GM12874 (cell line): Measurements from ENCODE around the gene CELF5.

Source experiments
- TF ChIP-seq, protein P1 (sequence below): IDR thresholded peaks from 2 replicates; pipeline ENCODE4 v1.5.1; 2011; ENCODE audit warnings: low read depth, mild to moderate bottlenecking, control low read depth, low read length, moderate library complexity; ENCODE audit not compliant: insufficient read depth

CELF5 gene

DNA sequence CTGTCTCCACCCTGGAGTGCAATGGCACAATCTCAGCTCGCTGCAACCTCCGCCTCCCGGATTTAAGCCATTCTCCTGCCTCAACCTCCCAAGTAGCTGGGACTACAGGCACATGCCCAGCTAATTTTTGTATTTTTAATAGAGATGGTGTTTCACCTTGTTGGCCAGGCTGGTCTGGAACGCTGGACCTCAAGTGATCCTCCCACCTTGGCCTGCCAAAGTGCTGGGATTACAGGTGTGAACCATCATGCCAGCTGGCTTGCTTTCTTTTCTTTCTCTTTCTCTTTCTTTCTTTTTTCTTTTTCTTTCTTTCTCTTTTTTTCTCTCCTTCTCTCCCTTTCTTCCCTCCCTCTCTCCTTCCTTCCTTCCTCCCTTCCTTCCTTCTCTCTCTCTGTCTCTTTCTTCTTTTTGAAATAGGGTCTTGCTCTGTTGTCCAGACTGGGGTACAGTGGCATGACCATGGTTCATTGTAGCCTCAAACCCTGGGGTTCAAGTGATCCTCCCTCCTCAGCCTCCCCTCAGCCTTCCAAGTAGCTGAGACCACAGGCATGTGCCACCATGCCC lies 108.6 kb downstream of the CELF5 start:
- TF ChIP-seq, protein P1, sequence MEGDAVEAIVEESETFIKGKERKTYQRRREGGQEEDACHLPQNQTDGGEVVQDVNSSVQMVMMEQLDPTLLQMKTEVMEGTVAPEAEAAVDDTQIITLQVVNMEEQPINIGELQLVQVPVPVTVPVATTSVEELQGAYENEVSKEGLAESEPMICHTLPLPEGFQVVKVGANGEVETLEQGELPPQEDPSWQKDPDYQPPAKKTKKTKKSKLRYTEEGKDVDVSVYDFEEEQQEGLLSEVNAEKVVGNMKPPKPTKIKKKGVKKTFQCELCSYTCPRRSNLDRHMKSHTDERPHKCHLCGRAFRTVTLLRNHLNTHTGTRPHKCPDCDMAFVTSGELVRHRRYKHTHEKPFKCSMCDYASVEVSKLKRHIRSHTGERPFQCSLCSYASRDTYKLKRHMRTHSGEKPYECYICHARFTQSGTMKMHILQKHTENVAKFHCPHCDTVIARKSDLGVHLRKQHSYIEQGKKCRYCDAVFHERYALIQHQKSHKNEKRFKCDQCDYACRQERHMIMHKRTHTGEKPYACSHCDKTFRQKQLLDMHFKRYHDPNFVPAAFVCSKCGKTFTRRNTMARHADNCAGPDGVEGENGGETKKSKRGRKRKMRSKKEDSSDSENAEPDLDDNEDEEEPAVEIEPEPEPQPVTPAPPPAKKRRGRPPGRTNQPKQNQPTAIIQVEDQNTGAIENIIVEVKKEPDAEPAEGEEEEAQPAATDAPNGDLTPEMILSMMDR: no peak

DNA sequence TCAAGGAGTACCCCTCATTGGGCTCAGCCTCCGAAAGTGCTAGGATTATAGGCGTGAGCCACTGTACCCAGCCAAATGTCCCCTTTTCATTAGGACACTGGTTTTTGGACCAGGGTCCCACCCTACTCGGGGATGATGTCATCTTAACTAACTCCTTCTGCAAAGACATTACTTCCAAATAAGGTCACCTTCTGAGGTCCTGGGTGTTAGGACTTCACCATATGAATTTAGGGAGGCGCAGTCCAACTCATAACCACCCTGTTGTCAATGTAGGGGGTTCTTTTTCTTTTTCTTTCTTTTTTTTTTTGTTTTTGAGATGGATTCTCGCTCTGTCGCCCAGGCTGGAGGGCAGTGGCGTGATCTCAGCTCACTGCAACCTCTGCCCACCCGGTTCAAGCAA lies 109.2 kb downstream of the CELF5 start:
- TF ChIP-seq, protein P1: no peak

DNA sequence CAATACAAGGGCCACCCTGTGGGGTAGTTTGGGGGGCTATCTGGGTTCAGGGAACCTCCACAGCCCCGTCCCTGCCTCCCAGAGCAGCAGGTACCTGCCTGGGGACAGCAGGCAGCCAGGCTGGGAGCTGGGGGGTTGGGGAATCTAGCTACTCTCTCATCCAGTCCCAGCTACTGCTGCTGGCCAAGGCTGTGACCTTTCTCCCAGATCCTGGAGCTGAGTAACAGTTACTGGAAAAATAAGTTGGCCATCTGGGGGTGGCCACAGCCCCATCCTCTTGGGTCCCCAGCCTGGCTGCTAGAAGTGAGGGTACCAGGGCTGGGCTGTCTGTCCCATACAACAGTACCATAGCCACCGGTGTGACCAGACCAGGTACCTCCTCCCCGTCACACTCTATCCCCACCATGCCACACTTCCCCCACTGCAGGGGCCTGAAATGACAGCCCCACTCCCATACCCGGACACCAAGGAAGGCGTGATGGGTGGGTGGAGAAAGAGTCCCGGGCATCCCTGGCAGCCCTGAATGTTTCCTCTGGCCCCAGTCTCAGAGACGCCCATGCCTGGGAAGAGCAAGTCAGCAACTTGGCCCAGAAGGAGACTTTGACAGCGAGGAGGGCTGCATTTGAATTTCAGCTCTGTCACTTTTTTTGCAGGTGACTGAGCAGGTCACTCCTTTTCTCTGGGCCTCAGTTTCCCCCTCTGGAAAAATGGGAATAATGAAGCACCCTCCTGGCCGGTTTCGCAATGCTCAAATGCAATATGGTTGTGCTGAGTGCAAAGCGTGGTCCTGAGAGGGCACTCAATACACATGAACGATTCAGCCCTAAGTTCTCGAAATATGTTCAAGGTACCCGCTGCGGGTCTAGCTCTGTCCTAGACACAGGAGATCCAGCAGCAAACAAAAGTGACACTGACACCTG lies 111.2 kb downstream of the CELF5 start:
- TF ChIP-seq, protein P1: no peak

DNA sequence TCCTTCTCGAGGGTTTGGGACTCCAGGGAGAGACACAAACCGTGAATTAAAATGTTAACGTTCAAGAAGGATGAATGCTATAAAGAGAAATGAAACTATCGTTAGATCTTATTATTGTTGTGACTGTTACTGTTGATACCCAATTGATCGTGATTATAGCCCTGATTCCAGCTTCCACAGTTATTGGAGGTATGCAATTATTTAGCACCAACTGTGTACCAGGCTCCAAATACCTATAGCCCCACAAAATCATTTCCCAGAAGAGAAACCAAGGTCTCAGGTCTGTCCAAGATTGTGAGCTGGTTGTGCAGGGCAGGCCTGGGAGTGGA lies 111.9 kb downstream of the CELF5 start:
- TF ChIP-seq, protein P1: no peak

DNA sequence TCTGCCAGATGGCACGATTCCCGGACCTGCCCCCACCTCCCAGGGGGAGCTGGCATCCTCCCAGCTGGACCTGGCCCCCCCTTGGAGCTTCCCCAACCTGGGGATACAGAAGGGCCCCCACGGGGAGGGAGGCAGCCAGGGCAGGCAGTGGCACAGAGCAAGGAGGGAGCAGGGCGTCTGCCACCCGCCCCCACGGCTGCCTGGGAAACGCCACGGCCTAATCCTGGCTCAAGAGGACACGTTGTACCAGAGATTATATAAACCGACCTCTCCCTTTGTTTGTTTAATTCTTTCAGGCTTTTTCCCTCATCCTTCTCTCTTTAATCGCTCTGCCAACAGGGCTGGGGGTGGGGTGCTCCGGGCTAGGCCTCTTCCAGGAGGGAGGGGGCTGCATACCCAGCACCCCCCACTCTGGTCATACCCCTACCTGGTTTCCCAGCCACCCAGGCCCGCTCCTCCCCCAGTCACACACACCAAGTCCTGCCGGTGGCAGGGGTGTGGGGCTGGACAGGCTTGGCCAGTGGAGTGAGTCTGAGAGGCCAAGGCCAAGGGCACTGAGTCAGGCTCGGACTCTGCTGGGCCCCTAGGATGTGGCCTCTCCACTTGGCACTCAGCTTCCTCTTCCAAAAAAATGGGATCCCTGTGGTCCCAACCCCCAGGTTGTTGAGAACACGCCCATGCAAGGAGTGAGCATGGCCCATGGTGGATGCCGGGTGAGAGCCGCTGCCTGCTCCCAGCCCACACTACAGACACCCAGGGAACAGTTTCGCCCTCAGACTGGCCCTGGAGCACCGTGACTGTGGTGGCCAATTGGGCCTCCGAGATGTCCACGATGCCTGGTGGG lies 112.4 kb downstream of the CELF5 start:
- TF ChIP-seq, protein P1: no peak

DNA sequence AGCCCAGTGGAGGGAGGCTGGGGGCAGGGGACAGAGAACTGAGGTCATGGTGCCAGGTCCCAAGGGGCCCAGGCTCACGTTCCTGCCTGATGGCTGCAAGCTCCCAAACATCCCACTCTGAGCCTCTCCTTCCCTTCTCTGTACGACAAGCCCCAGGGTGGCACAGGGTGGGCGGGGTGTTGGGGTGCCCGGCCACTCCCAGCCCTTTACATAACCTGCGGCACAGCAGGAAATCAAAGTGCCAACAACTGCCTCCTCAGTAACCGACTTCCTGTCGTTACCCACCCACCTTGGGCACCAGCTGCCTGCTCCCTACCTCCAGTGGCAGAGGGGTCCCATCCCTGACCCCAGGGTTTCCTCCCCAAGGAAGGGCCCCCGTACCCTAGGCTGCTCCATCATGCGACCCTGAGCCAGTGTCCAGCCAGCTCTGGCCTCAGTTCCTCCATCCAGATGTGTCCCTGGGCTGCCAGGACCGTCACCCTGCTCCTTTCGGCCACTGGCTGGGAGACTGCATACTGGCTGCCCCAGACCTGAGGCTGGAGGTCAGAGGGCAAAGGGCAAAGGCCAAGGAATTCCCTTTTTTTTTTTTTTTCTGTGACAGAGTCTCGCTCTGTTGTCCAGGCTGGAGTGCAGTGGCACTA lies 114.2 kb downstream of the CELF5 start:
- TF ChIP-seq, protein P1: no peak

DNA sequence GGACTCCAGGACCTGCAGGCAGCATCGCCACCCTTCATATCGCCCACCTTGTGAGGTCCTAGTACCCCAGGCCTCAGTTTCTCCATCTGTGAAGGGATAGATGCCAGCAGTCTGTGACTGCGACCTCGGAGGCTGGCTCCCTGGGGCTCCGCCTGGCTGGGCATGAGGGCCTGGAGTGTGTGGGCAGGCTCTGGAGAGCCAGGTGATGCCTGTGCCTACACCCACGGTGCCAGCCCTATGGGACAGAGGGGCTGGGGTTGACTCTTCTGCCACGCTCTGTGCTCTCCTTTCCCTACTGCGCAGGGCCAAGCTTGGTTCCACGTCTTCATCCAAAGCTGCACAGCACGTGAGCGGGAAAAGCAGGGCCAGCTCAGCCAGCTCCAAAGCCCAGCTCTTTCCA lies 115.9 kb downstream of the CELF5 start:
- TF ChIP-seq, protein P1: no peak
